SHP77 (cell line): ENCODE results near the gene FILIP1.
"Not testable (repeated sequence)": the region's sequence is repeated elsewhere in the genome, so short reads cannot be mapped to it uniquely, and the experiment has no call there.

Experiments
- DNase-seq, 2 experiments: peaks; one replicate each; lab custom pipeline; 2025; lab: John Stamatoyannopoulos, UW

The FILIP1 gene

DNA sequence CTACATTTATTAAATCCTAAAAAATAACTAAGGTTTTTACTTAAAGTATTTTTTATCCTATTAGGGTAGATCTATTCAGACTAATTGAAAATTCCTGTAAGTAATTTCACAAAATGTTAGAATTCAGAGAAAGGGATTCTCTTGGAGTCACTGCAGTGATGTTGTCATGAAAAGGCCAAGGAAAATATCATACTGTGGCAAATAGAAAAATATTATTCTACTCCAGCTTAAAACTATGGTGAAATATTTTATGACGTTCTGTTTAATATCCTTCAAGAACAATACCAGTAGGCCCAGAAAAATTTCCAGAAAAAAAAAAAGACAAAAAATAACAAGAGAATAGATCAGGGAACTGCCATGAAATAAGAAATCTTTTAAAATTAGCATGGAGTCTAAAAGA lies 73.6 kb downstream of the FILIP1 start:
- DNase-seq: no peak

DNA sequence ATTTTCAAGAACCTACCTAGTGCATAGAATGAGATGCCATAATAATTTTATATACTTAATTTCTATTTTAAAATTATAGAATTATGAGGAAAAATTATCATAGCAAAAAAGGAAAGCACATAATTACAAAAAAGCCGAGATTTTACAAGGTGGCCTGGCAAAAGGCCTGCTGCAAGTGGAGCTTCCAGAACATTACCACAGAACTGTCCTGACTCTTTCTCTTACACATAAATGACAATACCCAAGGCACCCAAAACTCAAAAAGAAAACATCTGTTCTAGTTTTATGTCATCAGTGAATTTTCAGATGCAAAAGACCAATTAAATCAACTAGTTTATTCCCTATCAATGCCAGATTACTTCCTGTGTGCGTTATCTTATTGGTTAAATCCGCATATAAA lies 74.2 kb downstream of the FILIP1 start:
- DNase-seq: no peak

DNA sequence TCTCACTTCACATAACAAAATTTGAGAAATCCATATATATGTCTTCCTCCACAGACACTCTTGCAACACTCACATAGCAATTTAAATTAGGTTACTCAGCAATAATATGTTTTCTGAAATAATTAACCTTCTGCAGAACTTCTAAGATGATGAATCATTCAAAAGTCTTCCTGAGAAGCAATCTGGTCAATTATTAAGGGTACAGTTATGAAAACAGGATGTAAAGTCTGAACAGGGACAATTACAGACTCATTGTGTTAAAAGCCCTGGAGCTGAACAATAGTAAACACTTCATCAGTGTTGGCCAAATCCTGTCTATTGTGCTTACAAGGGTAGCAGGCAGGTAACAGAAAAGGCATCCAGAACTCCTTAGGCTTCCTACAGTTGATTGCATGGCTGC lies 75.4 kb downstream of the FILIP1 start:
- no peak for DNase-seq

DNA sequence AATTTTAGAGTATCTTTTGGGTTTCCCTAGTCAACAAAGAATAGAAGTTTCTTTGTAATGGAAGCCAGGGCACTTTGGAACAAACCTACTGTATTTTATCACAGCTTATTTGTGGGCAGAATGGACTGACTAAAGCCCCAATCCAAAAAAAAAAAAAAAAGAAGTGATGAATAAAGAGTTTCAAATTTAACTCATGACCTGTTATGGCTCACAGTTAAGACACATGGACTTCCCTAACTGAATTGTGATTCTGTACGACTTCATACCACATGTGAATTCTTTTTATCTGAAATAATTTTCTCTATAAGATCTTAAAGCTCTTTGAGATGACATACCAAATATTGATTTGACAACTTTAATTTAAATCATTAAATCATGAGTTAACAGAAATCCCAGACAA lies 77.2 kb downstream of the FILIP1 start:
- DNase-seq: no peak

GRCh38 chr6:75415804-75416203 lies 77.8 kb downstream of the FILIP1 start:
- no peak for DNase-seq

- no peak for DNase-seq
Measured at GRCh38 chr6:75414445-75415021, 79.1 kb downstream of the FILIP1 start.

- DNase-seq: no peak
Measured at GRCh38 chr6:75412969-75413662, 80.5 kb downstream of the FILIP1 start.

DNA sequence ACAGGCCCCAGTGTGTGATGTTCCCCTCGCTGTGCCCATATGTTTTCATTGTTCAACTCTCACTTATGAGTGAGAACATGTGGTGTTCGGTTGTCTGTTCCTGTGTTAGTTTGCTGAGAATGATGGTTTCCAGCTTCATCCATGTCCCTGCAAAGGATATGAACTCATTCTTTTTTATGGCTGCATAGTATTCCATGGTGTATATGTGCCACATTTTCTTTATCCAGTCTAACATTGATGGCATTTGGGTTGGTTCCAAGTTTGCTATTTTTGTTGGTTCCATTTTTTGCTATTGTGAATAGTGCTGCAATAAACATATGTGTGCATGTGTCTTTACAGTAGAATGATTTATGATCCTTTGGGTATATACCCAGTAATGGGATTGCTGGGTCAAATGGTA lies 83.0 kb downstream of the FILIP1 start:
- DNase-seq: not testable (repeated sequence)

DNA sequence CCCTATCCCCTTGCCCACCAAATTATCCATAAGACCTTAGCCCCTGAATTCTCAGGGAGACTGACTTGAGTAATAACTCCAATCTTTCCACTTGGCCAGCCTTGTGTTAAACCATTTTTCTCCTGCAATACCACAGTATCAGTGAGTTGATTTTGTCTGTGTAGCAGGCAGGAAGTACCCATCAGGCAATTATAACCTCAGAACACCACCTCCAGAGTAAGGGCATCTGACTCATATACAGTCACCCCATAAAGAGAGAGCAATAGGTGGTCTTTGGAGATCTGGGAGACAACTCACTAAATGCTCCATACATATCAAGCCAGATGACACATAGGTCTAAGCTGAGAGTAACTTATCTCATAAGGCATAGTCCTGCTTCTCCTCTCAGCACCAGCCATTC lies 83.7 kb downstream of the FILIP1 start:
- DNase-seq: no peak

DNA sequence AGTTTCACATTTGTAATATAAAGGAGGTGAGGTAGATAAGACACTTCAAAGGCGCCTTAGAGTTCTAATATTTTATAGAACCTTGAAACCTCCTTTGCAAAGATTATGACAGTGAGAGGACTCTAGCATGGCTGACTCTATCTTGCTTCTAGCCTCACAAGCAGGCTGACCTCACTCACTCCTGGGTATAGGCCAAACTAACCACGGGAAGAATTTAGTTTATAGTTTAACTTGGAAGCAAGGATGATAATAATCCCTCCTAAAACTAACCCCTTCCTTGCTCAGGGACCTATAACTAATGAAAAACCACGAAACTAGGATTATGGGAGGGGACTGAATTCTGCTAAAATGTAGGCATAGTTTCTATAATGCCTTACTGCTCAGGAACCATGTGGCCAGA lies 84.3 kb downstream of the FILIP1 start:
- DNase-seq: no peak

- no peak for DNase-seq
Measured at GRCh38 chr6:75403563-75404080, 90.0 kb downstream of the FILIP1 start.

DNA sequence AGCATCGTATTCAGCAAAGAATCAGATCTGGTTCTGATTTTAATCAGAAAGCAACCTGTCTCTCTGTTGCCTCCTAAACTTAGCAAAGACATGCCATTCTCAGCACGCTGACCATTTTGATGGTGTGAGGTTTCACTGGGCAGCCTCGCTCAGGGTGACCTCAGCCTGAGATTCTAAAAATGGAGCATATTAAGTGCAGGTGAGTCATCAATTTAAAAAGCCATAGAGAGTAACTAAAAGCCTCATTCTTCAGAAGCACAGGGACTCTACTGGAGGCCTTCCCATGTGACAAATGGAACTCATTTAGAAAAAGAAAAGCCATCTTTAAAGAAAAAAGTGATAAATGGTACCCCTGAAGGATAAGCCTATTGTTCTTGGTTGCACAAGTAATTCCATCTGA lies 91.3 kb downstream of the FILIP1 start:
- DNase-seq: peak; percentile 9 to 24

DNA sequence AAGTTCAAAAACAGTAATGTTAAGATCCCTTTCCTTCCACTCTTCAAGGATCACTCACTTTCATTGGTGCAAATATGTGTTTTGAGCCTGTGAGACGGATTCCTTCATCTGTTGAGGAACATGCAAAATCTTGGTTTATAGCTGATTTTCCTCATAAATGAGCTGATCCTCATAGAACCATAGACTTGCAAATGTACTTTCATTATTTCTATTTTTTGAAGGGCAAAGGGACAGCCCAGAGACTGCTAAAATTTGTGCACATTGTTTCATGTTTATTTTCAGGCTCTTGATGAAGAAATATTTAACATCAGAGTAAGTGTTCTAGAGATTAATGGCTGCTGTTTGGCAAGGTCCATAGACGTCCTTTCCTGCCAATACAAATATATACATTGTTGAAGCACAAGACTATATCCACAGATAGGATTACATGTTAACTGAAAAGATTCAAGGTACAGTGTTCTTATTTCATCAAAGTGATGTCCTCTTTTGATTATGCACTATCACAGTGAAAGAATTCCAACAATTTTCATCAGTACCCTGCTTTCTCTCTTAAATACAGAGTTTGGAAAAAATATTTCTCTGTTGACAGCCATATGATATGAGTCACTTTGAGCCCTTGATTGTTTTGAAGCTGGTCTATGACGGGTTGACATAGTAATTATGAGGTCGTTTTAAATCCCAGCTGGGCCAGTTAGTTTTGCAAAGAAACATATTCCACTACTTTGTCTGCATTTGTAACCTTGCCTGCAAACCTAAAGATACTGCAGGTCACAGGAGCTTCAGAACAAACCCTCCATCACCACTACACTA lies 95.7 kb downstream of the FILIP1 start:
- DNase-seq: peak; percentile 12

DNA sequence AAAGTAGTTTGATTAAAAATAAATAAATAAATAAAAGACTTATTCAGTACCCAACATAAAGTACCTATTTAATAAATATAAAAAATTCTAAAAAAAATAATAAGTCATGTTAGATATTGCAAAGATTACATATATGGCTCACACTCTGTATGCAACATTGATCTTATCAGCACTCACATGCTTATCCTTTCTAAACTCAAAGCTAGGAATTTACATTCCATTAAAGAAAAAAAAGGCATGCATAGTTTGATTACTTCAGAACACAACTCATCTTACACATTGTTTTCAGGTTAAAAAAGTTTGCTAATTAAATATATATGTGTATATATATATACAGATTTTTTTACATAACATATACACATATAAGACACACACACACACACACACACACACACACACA lies 96.4 kb downstream of the FILIP1 start:
- no peak for DNase-seq

GRCh38 chr6:75396005-75396800 lies 97.4 kb downstream of the FILIP1 start:
- no peak for DNase-seq

DNA sequence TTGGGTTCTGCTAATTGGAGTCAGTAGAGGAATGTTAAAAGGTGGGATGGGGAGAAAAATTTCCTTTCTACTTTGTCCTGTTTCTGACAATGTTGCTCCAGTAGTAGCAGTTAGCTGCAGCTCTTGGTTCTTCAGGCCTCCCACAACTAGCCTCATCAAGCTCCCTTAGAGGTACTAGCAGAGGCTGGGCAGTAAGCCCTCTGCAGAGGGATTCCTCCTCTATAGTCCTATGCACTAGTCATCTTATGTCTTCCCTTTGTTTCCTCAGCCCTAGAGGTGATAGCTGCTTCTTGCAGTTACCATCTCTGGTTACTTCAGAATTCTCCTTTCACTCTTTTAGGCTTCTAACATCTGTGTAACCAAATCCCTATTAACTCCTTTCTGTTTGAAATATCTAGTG lies 99.8 kb downstream of the FILIP1 start:
- no peak for DNase-seq

GRCh38 chr6:75391276-75391675 lies 102.3 kb downstream of the FILIP1 start:
- DNase-seq: no peak

GRCh38 chr6:75386050-75386770 lies 107.4 kb downstream of the FILIP1 start:
- DNase-seq: no peak

GRCh38 chr6:75384116-75384515 lies 109.5 kb downstream of the FILIP1 start:
- no peak for DNase-seq

- no peak for DNase-seq
Measured at GRCh38 chr6:75382634-75382900, 111.0 kb downstream of the FILIP1 start.

GRCh38 chr6:75381877-75382633 lies 111.5 kb downstream of the FILIP1 start:
- DNase-seq: no peak
